Measurements from ENCODE around the gene MIOS. TPM values are rescaled to one million over a fixed set of nuclear protein-coding genes. Genes with fewer than 3 reads are reported as not detected.

Gene MIOS
- total and polyA plus RNA-seq, 4 donors = 7.4 to 35.6 (median 12.2) TPM

- Histone ChIP-seq H3K27me3 (ENCODE audit: control insufficient read depth in 4 of 4, insufficient read depth in 4 of 4, low read length in 3 of 4) (no peaks in the 10 kb centered on the region), H3K4me1 (ENCODE audit: control insufficient read depth in 4 of 4, insufficient read depth in 4 of 4, low read length in 3 of 4) (peaks cover 2 to 39% (median 31%) of the 10 kb centered on the region in 4 donors), H3K9ac (ENCODE audit: low read depth in 1 of 2, low read length in 2 of 2) (no peak overlapping the region), H3K4me3 (ENCODE audit: low read depth in 1 of 3, low read length in 3 of 3) (no peak overlapping the region), H3K9me3 (ENCODE audit: control insufficient read depth in 4 of 4, low read length in 3 of 4) (no peaks in the 10 kb centered on the region), H3K27ac (ENCODE audit: low read depth in 1 of 2, low read length in 2 of 2) (no peak overlapping the region), H3K36me3 (ENCODE audit: control insufficient read depth in 4 of 4, insufficient read depth in 3 of 4, low read depth in 1 of 4, low read length in 3 of 4) (no peaks in the 10 kb centered on the region)
- TF ChIP-seq EGR1 (IDR thresholded peaks at IDR 0.05; ENCODE audit: low read depth in 2 of 2) (no peak), FOXA2 (IDR thresholded peaks at IDR 0.05) (no peak), NR2F2 (IDR thresholded peaks at IDR 0.05) (no peak), RAD21 (IDR thresholded peaks at IDR 0.05) (no peak), CTCF (IDR thresholded peaks at IDR 0.05; ENCODE audit: low read depth, low read length, missing input control) (no peak), RXRA (IDR thresholded peaks at IDR 0.05) (no peak)
- TF ChIP-seq, protein P1, sequence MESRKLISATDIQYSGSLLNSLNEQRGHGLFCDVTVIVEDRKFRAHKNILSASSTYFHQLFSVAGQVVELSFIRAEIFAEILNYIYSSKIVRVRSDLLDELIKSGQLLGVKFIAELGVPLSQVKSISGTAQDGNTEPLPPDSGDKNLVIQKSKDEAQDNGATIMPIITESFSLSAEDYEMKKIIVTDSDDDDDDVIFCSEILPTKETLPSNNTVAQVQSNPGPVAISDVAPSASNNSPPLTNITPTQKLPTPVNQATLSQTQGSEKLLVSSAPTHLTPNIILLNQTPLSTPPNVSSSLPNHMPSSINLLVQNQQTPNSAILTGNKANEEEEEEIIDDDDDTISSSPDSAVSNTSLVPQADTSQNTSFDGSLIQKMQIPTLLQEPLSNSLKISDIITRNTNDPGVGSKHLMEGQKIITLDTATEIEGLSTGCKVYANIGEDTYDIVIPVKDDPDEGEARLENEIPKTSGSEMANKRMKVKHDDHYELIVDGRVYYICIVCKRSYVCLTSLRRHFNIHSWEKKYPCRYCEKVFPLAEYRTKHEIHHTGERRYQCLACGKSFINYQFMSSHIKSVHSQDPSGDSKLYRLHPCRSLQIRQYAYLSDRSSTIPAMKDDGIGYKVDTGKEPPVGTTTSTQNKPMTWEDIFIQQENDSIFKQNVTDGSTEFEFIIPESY (IDR thresholded peaks at IDR 0.05) = no peak
- TF ChIP-seq, protein P2, sequence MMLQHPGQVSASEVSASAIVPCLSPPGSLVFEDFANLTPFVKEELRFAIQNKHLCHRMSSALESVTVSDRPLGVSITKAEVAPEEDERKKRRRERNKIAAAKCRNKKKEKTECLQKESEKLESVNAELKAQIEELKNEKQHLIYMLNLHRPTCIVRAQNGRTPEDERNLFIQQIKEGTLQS (IDR thresholded peaks at IDR 0.05) = no peak
- DNase-seq (ENCODE audit: low spot score) = no peak
- WGBS = 53% methylated on average over 5 of the region's 5 CpGs
Observed at GRCh38 chr7:7563269-7563668, 3.4 kb upstream of the MIOS start.

GRCh38 chr7:7563813-7564212 lies 2.9 kb upstream of the MIOS start:
- Histone ChIP-seq H3K4me1 (ENCODE audit: control insufficient read depth in 4 of 4, insufficient read depth in 4 of 4, low read length in 3 of 4) (peaks cover 2 to 44% (median 36%) of the 10 kb centered on the region in 4 donors), H3K27me3 (ENCODE audit: control insufficient read depth in 4 of 4, insufficient read depth in 4 of 4, low read length in 3 of 4) (no peaks in the 10 kb centered on the region), H3K36me3 (ENCODE audit: control insufficient read depth in 4 of 4, insufficient read depth in 3 of 4, low read depth in 1 of 4, low read length in 3 of 4) (no peaks in the 10 kb centered on the region), H3K4me3 (ENCODE audit: low read depth in 1 of 3, low read length in 3 of 3) (no peak overlapping the region), H3K27ac (ENCODE audit: low read depth in 1 of 2, low read length in 2 of 2) (peak overlapping the region in 1 of 2 donors; percentile 27), H3K9ac (ENCODE audit: low read depth in 1 of 2, low read length in 2 of 2) (no peak overlapping the region), H3K9me3 (ENCODE audit: control insufficient read depth in 4 of 4, low read length in 3 of 4) (no peaks in the 10 kb centered on the region)
- TF ChIP-seq YY1 (IDR thresholded peaks at IDR 0.05) = peak; percentile 35
- TF ChIP-seq RXRA (IDR thresholded peaks at IDR 0.05) = peak; percentile 11 to 54
- peak; percentile 13 for TF ChIP-seq SP1 (IDR thresholded peaks at IDR 0.05)
- TF ChIP-seq, protein P1 (IDR thresholded peaks at IDR 0.05) = no peak
- TF ChIP-seq HNF4A (conservative IDR thresholded peaks at IDR 0.05) = peak; percentile 79 to 83
- no peak for DNase-seq (ENCODE audit: low spot score)

DNA sequence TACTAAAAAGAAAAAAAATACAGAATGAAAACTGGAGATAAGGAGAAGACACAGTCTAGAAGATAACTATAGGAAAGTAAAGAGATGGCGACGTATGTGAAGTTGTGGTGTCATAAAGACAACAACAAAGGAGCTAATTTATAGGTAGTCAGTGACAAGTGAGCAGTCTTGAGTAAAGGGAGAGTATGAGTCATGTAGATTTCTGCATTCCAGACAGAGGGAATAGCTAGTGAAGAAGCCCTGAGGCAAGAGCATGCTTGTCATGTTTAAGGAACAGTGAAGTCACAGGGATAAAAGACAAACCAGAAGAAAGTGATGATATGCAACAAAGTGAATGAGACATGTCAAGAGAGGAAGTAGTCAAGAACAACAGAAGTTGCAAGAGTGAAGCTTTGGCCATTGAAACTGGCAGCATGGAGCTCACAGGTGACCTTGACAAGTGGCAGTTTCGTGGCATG lies 2.3 kb upstream of the MIOS start:
- H3K4me3 ChIP-seq (ENCODE audit: low read depth in 1 of 3, low read length in 3 of 3) = no peak overlapping the region
- H3K9me3 ChIP-seq (ENCODE audit: control insufficient read depth in 4 of 4, low read length in 3 of 4) = no peaks in the 10 kb centered on the region
- H3K4me1 ChIP-seq (ENCODE audit: control insufficient read depth in 4 of 4, insufficient read depth in 4 of 4, low read length in 3 of 4) = peaks cover 2 to 50% (median 37%) of the 10 kb centered on the region in 4 donors
- no peak overlapping the region for H3K9ac ChIP-seq (ENCODE audit: low read depth in 1 of 2, low read length in 2 of 2)
- no peak for DNase-seq (ENCODE audit: low spot score)
- no peaks in the 10 kb centered on the region for H3K27me3 ChIP-seq (ENCODE audit: control insufficient read depth in 4 of 4, insufficient read depth in 4 of 4, low read length in 3 of 4)
- no peak overlapping the region for H3K27ac ChIP-seq (ENCODE audit: low read depth in 1 of 2, low read length in 2 of 2)
- H3K36me3 ChIP-seq (ENCODE audit: control insufficient read depth in 4 of 4, insufficient read depth in 3 of 4, low read depth in 1 of 4, low read length in 3 of 4) = no peaks in the 10 kb centered on the region
- WGBS = 89% methylated on average over 3 of the region's 3 CpGs
- TF ChIP-seq HNF4A (conservative IDR thresholded peaks at IDR 0.05) = no peak
- no peak for TF ChIP-seq GABPA (IDR thresholded peaks at IDR 0.05 in 1 of 2, conservative IDR thresholded peaks at IDR 0.05 in 1 of 2)
- TF ChIP-seq YY1 (IDR thresholded peaks at IDR 0.05) = no peak
- no peak for TF ChIP-seq RAD21 (IDR thresholded peaks at IDR 0.05)
- no peak for TF ChIP-seq SP1 (IDR thresholded peaks at IDR 0.05)
- TF ChIP-seq TAF1 (conservative IDR thresholded peaks at IDR 0.05) = no peak
- TF ChIP-seq CTCF (IDR thresholded peaks at IDR 0.05; ENCODE audit: low read depth, low read length, missing input control) = no peak
- TF ChIP-seq FOXA2 (IDR thresholded peaks at IDR 0.05) = no peak
- TF ChIP-seq MAX (IDR thresholded peaks at IDR 0.05) = no peak
- TF ChIP-seq JUND (IDR thresholded peaks at IDR 0.05) = no peak
- TF ChIP-seq, protein P1 (IDR thresholded peaks at IDR 0.05) = no peak
- no peak for TF ChIP-seq NR2F2 (IDR thresholded peaks at IDR 0.05)
- TF ChIP-seq FOXA1 (IDR thresholded peaks at IDR 0.05) = no peak
- no peak for TF ChIP-seq EGR1 (IDR thresholded peaks at IDR 0.05; ENCODE audit: low read depth in 2 of 2)
